WERI-Rb-1 (cell line): ENCODE data around the gene SLC7A6.

ENCODE experiments used
- DNase-seq: peaks from one replicate; pipeline ENCODE4 v3.0.0-alpha.2; 2020
- H3K27ac ChIP-seq: fragments of 250-450 bp; sonication (Bioruptor Pico); 2 replicates; pipeline ENCODE4 v1.5.1; 2020; ENCODE audit warnings: mild to moderate bottlenecking, moderate library complexity
- H3K27me3 ChIP-seq: fragments of 250-450 bp; sonication (Bioruptor Pico); 2 replicates; pipeline ENCODE4 v1.5.1; 2021; ENCODE audit warnings: mild to moderate bottlenecking, low read depth, moderate library complexity; ENCODE audit not compliant: insufficient read depth, severe bottlenecking
- H3K36me3 ChIP-seq: fragments of 250-450 bp; sonication (Bioruptor Pico); 2 replicates; pipeline ENCODE4 v1.5.1; 2020; ENCODE audit warnings: mild to moderate bottlenecking, moderate library complexity
- H3K4me3 ChIP-seq: 2 replicates; pipeline ENCODE4 v1.5.1; 2011; ENCODE audit warnings: low read depth, mild to moderate bottlenecking, control low read depth, low read length
- H3K9me3 ChIP-seq: fragments of 250-450 bp; sonication (Bioruptor Pico); 2 replicates; pipeline ENCODE4 v1.5.1; 2021; ENCODE audit warnings: mild to moderate bottlenecking, moderate library complexity; ENCODE audit not compliant: severe bottlenecking
- TF ChIP-seq, protein P1 (sequence below): IDR thresholded peaks from 2 replicates; pipeline ENCODE4 v1.5.1; 2011; ENCODE audit warnings: low read depth, mild to moderate bottlenecking, control low read depth, inconsistent platforms, low read length

The SLC7A6 gene

DNA sequence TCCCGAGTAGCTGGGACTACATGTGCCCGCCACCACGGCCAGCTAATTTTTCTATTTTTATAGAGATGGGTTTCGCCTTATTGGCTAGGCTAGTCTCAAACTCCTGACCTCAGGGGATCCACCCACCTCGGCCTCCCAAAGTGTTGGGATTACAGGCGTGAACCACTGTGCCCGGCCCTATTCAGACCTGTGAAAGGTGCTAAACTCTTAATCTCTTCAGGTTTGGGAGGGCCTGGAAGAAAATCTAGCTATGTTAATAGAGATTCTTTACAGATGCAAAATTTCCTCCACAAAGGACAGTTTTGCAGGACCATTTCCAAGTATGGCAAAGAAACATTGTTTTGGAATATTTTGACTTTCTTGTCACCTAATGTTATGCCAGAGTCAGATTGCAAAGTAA, 22.2 kb upstream of the SLC7A6 start:
- TF ChIP-seq, protein P1, sequence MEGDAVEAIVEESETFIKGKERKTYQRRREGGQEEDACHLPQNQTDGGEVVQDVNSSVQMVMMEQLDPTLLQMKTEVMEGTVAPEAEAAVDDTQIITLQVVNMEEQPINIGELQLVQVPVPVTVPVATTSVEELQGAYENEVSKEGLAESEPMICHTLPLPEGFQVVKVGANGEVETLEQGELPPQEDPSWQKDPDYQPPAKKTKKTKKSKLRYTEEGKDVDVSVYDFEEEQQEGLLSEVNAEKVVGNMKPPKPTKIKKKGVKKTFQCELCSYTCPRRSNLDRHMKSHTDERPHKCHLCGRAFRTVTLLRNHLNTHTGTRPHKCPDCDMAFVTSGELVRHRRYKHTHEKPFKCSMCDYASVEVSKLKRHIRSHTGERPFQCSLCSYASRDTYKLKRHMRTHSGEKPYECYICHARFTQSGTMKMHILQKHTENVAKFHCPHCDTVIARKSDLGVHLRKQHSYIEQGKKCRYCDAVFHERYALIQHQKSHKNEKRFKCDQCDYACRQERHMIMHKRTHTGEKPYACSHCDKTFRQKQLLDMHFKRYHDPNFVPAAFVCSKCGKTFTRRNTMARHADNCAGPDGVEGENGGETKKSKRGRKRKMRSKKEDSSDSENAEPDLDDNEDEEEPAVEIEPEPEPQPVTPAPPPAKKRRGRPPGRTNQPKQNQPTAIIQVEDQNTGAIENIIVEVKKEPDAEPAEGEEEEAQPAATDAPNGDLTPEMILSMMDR, result no peak
- H3K9me3 ChIP-seq, result no peaks in the 10 kb centered on the region
- no peak for DNase-seq

DNA sequence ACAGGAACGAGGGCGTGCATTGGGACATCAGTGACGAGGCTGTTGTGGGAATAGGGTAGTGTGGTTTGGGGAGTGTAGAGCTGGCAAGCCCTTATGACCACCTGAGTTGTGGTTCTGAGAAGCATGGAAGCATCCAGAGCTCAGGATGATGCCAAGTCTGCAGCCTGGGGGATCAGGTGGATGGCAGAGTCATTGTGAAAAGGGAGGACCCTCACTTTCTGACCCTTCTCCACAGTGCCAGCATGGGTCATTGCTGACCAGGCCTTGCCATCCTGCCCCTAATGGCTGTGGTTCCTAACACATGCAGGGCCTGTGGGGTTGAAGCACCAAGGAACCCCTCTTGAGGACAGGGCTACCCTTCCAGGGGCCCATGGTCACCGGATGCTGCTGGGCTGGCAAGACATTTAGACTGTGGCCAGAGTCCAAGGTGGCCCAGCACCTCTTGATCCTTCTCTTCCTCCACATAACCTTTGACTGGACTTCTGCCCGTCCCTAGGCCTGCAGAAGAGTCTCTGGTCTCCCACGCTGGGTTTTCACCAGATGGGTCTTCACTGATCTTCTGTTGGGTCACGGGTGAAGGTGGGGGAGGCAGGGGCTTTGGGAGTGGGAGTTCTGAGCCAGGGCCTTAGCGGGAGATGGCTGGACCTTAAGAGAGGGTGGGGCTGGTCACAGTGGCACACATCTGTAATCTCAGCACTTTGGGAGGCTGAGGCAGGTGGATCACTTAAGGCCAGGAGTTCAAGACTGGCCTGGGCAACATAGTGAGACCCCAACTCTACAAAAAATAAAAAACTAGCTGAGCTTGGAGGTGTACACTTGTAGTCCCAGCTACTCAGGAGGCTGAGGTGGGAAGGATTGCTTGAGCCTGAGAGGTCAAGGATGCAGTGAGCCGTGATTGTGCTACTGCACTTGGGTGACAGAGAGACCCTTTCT, 21.1 kb upstream of the SLC7A6 start:
- TF ChIP-seq, protein P1, result no peak
- no peak for DNase-seq
- H3K27me3 ChIP-seq, result no peaks in the 10 kb centered on the region
- H3K27ac ChIP-seq, result no peak overlapping the region
- H3K36me3 ChIP-seq, result no peaks in the 10 kb centered on the region
- no peak overlapping the region for H3K4me3 ChIP-seq
- no peaks in the 10 kb centered on the region for H3K9me3 ChIP-seq

More for the DNA sequence above, 22.2 kb upstream of the SLC7A6 start:
- Histone ChIP-seq H3K4me3 (no peak overlapping the region), H3K27ac (no peak overlapping the region), H3K27me3 (no peaks in the 10 kb centered on the region), H3K36me3 (no peaks in the 10 kb centered on the region)

DNA sequence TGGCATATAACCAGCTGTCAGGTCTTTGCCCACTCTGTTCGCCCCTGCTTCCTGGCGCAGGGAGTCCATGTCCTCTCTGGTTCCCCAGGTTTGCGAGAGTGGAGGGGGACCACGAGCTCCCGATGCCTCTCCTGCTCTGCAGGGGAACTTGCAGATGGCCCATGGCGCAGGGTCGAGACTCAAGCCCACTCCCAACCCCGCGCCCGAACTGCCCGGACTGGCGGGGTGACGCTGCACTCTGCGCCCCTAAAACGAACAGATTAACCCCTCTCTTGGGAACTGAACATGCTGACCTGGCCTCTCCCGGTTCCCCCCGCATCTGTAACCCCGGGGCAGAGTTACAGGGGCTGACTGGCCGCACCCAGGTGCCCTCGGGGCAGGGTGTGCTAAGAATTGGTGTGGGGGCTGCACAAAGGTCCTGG, 19.8 kb upstream of the SLC7A6 start:
- DNase-seq, result no peak
- Histone ChIP-seq H3K4me3 (peak overlapping the region; percentile 67), H3K27ac (no peak overlapping the region), H3K27me3 (no peaks in the 10 kb centered on the region), H3K36me3 (no peaks in the 10 kb centered on the region; the same call in 1 of the 2 replicates), H3K9me3 (no peaks in the 10 kb centered on the region)
- TF ChIP-seq, protein P1, result no peak

DNA sequence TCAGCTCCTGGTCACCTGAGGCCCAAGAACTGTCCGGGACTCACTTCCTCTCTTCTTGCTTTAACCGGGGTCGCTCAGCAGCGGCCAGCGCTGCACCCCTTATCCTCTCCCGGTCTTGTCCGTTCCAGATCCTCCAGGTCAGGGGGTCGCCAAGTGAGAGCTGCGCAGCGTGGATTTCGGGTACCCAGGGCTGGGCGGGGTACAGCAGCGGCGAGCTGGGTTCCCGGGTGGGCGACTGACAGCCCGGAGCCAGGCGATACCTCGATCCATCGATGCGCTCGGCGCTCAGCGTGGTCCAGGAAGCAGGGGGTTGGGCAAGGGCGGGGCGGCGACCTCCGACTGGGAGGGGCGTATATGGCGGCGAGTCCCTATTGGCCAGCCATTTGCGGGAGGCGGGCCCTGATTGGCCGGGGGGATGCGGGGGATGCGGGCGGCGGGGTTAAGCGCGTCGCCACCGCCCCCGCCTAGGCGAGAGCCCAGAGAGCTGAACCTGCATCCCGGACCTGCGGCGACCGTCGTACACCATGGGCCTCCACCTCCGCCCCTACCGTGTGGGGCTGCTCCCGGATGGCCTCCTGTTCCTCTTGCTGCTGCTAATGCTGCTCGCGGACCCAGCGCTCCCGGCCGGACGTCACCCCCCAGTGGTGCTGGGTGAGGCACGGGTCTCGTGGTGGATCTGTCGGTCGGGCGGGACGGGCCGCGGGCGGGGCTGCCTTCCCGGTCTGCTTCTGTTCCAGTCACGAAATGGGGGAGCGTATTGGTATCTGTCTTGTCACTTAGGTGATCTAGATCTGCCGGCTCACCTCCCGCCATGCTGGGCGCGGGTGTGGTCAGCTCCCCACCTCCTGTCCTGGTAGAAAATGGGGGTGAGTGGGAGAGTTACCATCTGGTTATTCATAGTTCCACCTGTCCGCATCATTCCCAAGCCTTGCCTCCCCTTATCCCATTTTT, 19.1 kb upstream of the SLC7A6 start, which contains the start of gene PLA2G15:
Gene PLA2G15 (plus strand): TSS at position 471 of the 951 bp plus-strand sequence. CDS start 54 bp downstream, at position 525.
- Histone ChIP-seq H3K4me3 (peak within 1 kb of the TSS; percentile 67), H3K27ac (peak within 1 kb of the TSS; percentile 33; the same call in 1 of the 2 replicates), H3K36me3 (no peaks in the 10 kb centered on the region; the same call in 1 of the 2 replicates), H3K27me3 (no peaks in the 10 kb centered on the region), H3K9me3 (no peaks in the 10 kb centered on the region)
- DNase-seq, result peak; percentile 97
- TF ChIP-seq, protein P1, result no peak

DNA sequence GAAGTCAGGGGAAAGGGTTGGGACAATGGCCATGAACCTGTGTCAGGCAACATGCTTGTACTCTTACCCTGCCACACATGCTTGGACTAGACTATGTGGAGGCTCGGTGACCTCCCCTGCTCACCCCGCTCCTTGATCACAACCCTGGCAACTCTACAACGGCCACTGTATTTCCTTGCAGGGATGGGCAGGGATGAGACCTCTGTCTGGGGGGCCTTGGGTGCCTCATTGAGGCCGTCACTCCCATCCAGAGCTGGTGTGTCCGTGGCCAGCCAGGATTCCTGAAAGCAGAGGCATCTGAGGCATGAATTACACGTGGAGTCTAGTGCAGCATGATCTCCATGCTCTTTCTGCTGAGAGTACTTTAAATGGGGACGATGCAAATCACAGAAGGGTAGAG, 18.2 kb upstream of the SLC7A6 start:
- Histone ChIP-seq H3K4me3 (peak overlapping the region; percentile 67; the same call in 1 of the 2 replicates), H3K36me3 (peaks cover 5% of the 10 kb centered on the region; the same call in 1 of the 2 replicates), H3K27me3 (no peaks in the 10 kb centered on the region), H3K9me3 (no peaks in the 10 kb centered on the region), H3K27ac (no peak overlapping the region)
- DNase-seq, result no peak
- TF ChIP-seq, protein P1, result no peak
